ENCODE data around the gene SH3GL2. TPM values are rescaled to one million over a fixed set of nuclear protein-coding genes. Genes with fewer than 3 reads are reported as not detected.

SH3GL2 gene
- total and polyA plus RNA-seq, 2 donors (not counting 1 experiment from before 2014, with no cell fraction given): not detected

- Mint-ChIP-seq H3K4me3 (no peak overlapping the region), H3K4me1 (no peaks in the 10 kb centered on the region), H3K27ac (no peak overlapping the region), H3K9me3 (ENCODE audit: insufficient read depth) (peaks cover 8% of the 10 kb centered on the region), H3K27me3 (no peaks in the 10 kb centered on the region)
- intact Hi-C loops (cut with micrococcal nuclease): no loop called here
- no peak overlapping the region for H3K4me2 ChIP-seq (replicated peaks; ENCODE audit: low read depth, low read length, poor library complexity, severe bottlenecking)
- peaks cover 0 to 11% (median 3%) of the 10 kb centered on the region in 3 donors for H3K9me3 ChIP-seq (ENCODE audit: control extremely low read depth in 1 of 3, control insufficient read depth in 2 of 3, insufficient read depth in 1 of 3, low read length in 2 of 3)
- no peak overlapping the region for H3K9ac ChIP-seq (ENCODE audit: low read length)
- no peak overlapping the region for H2AFZ ChIP-seq (ENCODE audit: insufficient read depth, low read depth, low read length, poor library complexity, severe bottlenecking)
- ATAC-seq (ENCODE audit: low read depth): no peak
- H3K27ac ChIP-seq (ENCODE audit: low read length in 2 of 2): no peak overlapping the region
- WGBS (ENCODE audit: insufficient coverage): no CpG with 5 or more reads among the region's 5 CpGs
- CTCF ChIA-PET: interaction anchor here (1.7 kb wide), 1 partner anchor 29 kb away, joined by 4 read pairs; no protein-coding TSS in a partner anchor
- H3K4me3 ChIP-seq (ENCODE audit: control extremely low read depth in 1 of 5, extremely low read depth in 1 of 5, insufficient read depth in 1 of 5, low read depth in 2 of 5, low read length in 4 of 5): no peak overlapping the region
- no peaks in the 10 kb centered on the region for H3K4me1 ChIP-seq (ENCODE audit: control insufficient read depth in 2 of 2, insufficient read depth in 2 of 2, low read length in 2 of 2)
- TF ChIP-seq, protein P1, sequence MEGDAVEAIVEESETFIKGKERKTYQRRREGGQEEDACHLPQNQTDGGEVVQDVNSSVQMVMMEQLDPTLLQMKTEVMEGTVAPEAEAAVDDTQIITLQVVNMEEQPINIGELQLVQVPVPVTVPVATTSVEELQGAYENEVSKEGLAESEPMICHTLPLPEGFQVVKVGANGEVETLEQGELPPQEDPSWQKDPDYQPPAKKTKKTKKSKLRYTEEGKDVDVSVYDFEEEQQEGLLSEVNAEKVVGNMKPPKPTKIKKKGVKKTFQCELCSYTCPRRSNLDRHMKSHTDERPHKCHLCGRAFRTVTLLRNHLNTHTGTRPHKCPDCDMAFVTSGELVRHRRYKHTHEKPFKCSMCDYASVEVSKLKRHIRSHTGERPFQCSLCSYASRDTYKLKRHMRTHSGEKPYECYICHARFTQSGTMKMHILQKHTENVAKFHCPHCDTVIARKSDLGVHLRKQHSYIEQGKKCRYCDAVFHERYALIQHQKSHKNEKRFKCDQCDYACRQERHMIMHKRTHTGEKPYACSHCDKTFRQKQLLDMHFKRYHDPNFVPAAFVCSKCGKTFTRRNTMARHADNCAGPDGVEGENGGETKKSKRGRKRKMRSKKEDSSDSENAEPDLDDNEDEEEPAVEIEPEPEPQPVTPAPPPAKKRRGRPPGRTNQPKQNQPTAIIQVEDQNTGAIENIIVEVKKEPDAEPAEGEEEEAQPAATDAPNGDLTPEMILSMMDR (IDR thresholded peaks at IDR 0.05): no peak
- no peak for TF ChIP-seq EZH2 (IDR thresholded peaks at IDR 0.05; ENCODE audit: borderline replicate concordance, insufficient read depth, low read depth, low read length, poor library complexity, severe bottlenecking)
- DNase-seq: no peak
- H4K20me1 ChIP-seq (ENCODE audit: control insufficient read depth, insufficient read depth, low read length, poor library complexity, severe bottlenecking): no peaks in the 10 kb centered on the region
- no peaks in the 10 kb centered on the region for H3K36me3 ChIP-seq (replicated peaks in 1 of 2; ENCODE audit: control extremely low read depth in 1 of 2, control insufficient read depth in 1 of 2, extremely low read depth in 1 of 2, insufficient read depth in 2 of 2, low read length in 1 of 2)
- no peaks in the 10 kb centered on the region for H3K27me3 ChIP-seq (replicated peaks in 1 of 4; ENCODE audit: control extremely low read depth in 1 of 4, control insufficient read depth in 3 of 4, insufficient read depth in 4 of 4, low read length in 3 of 4)
- H3K79me2 ChIP-seq (ENCODE audit: control insufficient read depth, insufficient read depth, low read length): no peaks in the 10 kb centered on the region
- POLR2A ChIA-PET: no interaction called here
Observed at GRCh38 chr9:17839776-17840175, 260.9 kb downstream of the SH3GL2 start.

DNA sequence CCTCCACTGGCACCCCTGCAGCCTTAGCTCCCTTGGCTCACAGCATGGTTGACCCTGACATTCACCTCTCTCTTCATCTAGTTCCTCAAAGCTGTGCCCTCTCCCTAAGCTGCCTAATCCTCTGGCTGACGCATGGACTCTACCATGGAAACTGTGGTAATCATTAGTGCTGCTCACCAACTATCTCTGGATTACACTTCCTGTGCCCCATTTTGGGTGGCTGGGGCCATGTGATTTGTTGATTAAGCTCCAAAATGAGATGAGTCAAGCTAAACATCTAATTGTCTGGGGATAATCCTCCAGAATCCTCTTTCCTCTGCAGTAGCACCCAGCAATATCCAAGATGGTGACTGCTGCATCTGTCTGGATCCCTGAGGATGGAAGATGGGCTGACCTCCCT, 264.4 kb downstream of the SH3GL2 start:
- Histone ChIP-seq H3K9ac (ENCODE audit: low read length) (no peak overlapping the region), H4K20me1 (ENCODE audit: control insufficient read depth, insufficient read depth, low read length, poor library complexity, severe bottlenecking) (no peaks in the 10 kb centered on the region), H3K79me2 (ENCODE audit: control insufficient read depth, insufficient read depth, low read length) (no peaks in the 10 kb centered on the region), H3K4me3 (ENCODE audit: control extremely low read depth in 1 of 5, extremely low read depth in 1 of 5, insufficient read depth in 1 of 5, low read depth in 2 of 5, low read length in 4 of 5) (no peak overlapping the region), H3K27me3 (replicated peaks in 1 of 4; ENCODE audit: control extremely low read depth in 1 of 4, control insufficient read depth in 3 of 4, insufficient read depth in 4 of 4, low read length in 3 of 4) (no peaks in the 10 kb centered on the region), H3K9me3 (ENCODE audit: control extremely low read depth in 1 of 3, control insufficient read depth in 2 of 3, insufficient read depth in 1 of 3, low read length in 2 of 3) (peaks cover 0 to 16% (median 3%) of the 10 kb centered on the region in 3 donors), H2AFZ (ENCODE audit: insufficient read depth, low read depth, low read length, poor library complexity, severe bottlenecking) (no peak overlapping the region), H3K27ac (ENCODE audit: low read length in 2 of 2) (no peak overlapping the region), H3K36me3 (replicated peaks in 1 of 2; ENCODE audit: control extremely low read depth in 1 of 2, control insufficient read depth in 1 of 2, extremely low read depth in 1 of 2, insufficient read depth in 2 of 2, low read length in 1 of 2) (no peaks in the 10 kb centered on the region), H3K4me2 (replicated peaks; ENCODE audit: low read depth, low read length, poor library complexity, severe bottlenecking) (no peak overlapping the region), H3K4me1 (ENCODE audit: control insufficient read depth in 2 of 2, insufficient read depth in 2 of 2, low read length in 2 of 2) (no peaks in the 10 kb centered on the region)
- ChIA-PET CTCF (no interaction called here), POLR2A (no interaction called here)
- Mint-ChIP-seq H3K9me3 (ENCODE audit: insufficient read depth) (peaks cover 11% of the 10 kb centered on the region), H3K27me3 (no peaks in the 10 kb centered on the region), H3K4me1 (no peaks in the 10 kb centered on the region), H3K4me3 (no peak overlapping the region), H3K27ac (no peak overlapping the region)
- TF ChIP-seq EZH2 (IDR thresholded peaks at IDR 0.05; ENCODE audit: borderline replicate concordance, insufficient read depth, low read depth, low read length, poor library complexity, severe bottlenecking): no peak
- TF ChIP-seq, protein P1 (IDR thresholded peaks at IDR 0.05): no peak
- intact Hi-C loops (cut with micrococcal nuclease): no loop called here
- ATAC-seq (ENCODE audit: low read depth): no peak
- WGBS (ENCODE audit: insufficient coverage): 100% methylated on average over 1 of the region's 1 CpG
- no peak for DNase-seq
